ENCODE measurements around the gene ASXL1.

- no peak for TF ChIP-seq RAD21 (CRISPR knock-in tag; conservative IDR thresholded peaks at IDR 0.05 in 1 of 2, IDR thresholded peaks at IDR 0.05 in 1 of 2)
- TF ChIP-seq ARID1B (IDR thresholded peaks at IDR 0.05): no peak
- no peak for TF ChIP-seq TSHZ1 (CRISPR knock-in tag; IDR thresholded peaks at IDR 0.05)
- no peak for TF ChIP-seq MCM7 (IDR thresholded peaks at IDR 0.05)
- no peak for TF ChIP-seq CHD1 (IDR thresholded peaks at IDR 0.05; ENCODE audit: low read length)
- no peak for TF ChIP-seq HMGN3 (IDR thresholded peaks at IDR 0.05; ENCODE audit: borderline replicate concordance, extremely low read depth, insufficient read length, low read depth, low read length)
- TF ChIP-seq, protein P1, sequence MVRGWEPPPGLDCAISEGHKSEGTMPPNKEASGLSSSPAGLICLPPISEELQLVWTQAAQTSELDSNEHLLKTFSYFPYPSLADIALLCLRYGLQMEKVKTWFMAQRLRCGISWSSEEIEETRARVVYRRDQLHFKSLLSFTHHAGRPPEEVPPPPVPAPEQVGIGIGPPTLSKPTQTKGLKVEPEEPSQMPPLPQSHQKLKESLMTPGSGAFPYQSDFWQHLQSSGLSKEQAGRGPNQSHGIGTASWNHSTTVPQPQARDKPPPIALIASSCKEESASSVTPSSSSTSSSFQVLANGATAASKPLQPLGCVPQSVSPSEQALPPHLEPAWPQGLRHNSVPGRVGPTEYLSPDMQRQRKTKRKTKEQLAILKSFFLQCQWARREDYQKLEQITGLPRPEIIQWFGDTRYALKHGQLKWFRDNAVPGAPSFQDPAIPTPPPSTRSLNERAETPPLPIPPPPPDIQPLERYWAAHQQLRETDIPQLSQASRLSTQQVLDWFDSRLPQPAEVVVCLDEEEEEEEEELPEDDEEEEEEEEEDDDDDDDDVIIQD (CRISPR knock-in tag; IDR thresholded peaks at IDR 0.05): no peak
- TF ChIP-seq DDX20 (tag; IDR thresholded peaks at IDR 0.05; ENCODE audit: low read depth): no peak
- TF ChIP-seq NFYB (IDR thresholded peaks at IDR 0.05; ENCODE audit: extremely low read depth, insufficient read length): no peak
- no peak for TF ChIP-seq TBP (optimal IDR thresholded peaks at IDR 0.05; ENCODE audit: low read depth, low read length)
- TF ChIP-seq HMG20A (CRISPR knock-in tag; conservative IDR thresholded peaks at IDR 0.05): no peak
Observed at GRCh38 chr20:32447136-32448027, 89.3 kb downstream of the ASXL1 start.
